Pancreas (tissue), 10 donors: ENCODE data around the gene KCNF1. TPM values are rescaled to one million over a fixed set of nuclear protein-coding genes. Genes with fewer than 3 reads are reported as not detected.

Experiments
- ATAC-seq, 4 donors: fragments of 200-7000 bp; cut with Tn5 transposase; one replicate each; pipeline versions ENCODE4 v1.8.0 to v1.9.1; 2020; ENCODE audit warnings: mild to moderate bottlenecking in 4 of 4, moderate library complexity in 4 of 4
- DNase-seq, 6 donors: peaks; one replicate each; pipeline ENCODE4 v3.0.0-alpha.2; 2020
- FAIRE-seq: peaks from 2 replicates; lab custom pipeline; 2012; peaks lifted over from hg19 to GRCh38; lab: Jason Lieb, UNC
- H3K27ac ChIP-seq, 4 donors: fragments of 200-600 bp; sonication (generic); 1 replicate in 3 of 4; 2 replicates in 1 of 4; pipeline versions ENCODE4 v1.5.0 to v1.8.0; 2020
- H3K27me3 ChIP-seq, 4 donors: fragments of 200-600 bp; one replicate each; pipeline ENCODE4 v1.8.0; 2021
- H3K36me3 ChIP-seq, 3 donors: fragments of 200-600 bp; sonication (generic) in 1 of 3; one replicate each; pipeline versions ENCODE4 v1.5.0 to v1.8.0; 2020 to 2021
- H3K4me1 ChIP-seq, 3 donors: fragments of 200-600 bp; one replicate each; pipeline ENCODE4 v1.8.0; 2021
- H3K4me3 ChIP-seq, 4 donors: fragments of 200-600 bp; sonication (generic) in 2 of 4; one replicate each; pipeline versions ENCODE4 v1.5.0 to v1.8.0; 2020 to 2021
- H3K9me3 ChIP-seq, 4 donors: fragments of 200-600 bp; one replicate each; pipeline ENCODE4 v1.8.0; 2021
- WGBS, 2 donors: extraction: QIAGEN DNeasy Blood & Tissue Kit; methylation state at CpG; one replicate each; pipeline ENCODE4 v1.1.7; 2013; 5-methylcytosine and 5-hydroxymethylcytosine counted together
- intact Hi-C, 3 donors: fragments of 100-400 bp; cut with DNase I; formaldehyde crosslinking; loops; one replicate each; pipeline versions ENCODE4 v1.11.1 to v1.14.2; 2022
- polyA plus RNA-seq, 2 donors: library from polyadenylated mRNA; stranded (reverse); fragments of 200-250 nt; gene quantifications; one replicate each; pipeline ENCODE4 v1.2.3, GENCODE V29; 2013
- total RNA-seq, 6 donors: library from RNA; stranded (reverse); fragmentation: NEBNext Ultra II Directional in 4 of 6; extraction: Animal tissue kit (Norgen Biotek cat#: 25700) in 4 of 6; gene quantifications; one replicate each; pipeline versions ENCODE4 v1.2.1 to v1.2.4, GENCODE V29; 2021 to 2023
- TF ChIP-seq, protein P1 (sequence below), 4 donors: fragments of 200-600 bp; sonication (generic) in 3 of 4; IDR thresholded peaks; one replicate each; pipeline versions ENCODE4 v1.5.0 to v1.8.0; 2021; ENCODE audit warnings: antibody characterized with exemption in 4 of 4
- donor health status: healthy with polysubstance abuse.
- donor health status: DM: no; HTN: no; CAD: no; lungs with moderate emphysema.
- donor health status: DM: no; HTN: no; CAD: no.
- donor health status: control.
- donor health status: control.
- donor health status: Bipolar disorder and iron deficiency.
- donor health status: DM: yes; HTN: yes; CAD: no.
- donor health status: DM: no; HTN: no; CAD: no.
- donor health status: DM: no; HTN: no; CAD: no.
- donor health status: DM: yes; HTN: yes; CAD: no.

The KCNF1 gene
- total and polyA plus RNA-seq, 8 donors: 0.08 to 15.8 (median 0.52) TPM

DNA sequence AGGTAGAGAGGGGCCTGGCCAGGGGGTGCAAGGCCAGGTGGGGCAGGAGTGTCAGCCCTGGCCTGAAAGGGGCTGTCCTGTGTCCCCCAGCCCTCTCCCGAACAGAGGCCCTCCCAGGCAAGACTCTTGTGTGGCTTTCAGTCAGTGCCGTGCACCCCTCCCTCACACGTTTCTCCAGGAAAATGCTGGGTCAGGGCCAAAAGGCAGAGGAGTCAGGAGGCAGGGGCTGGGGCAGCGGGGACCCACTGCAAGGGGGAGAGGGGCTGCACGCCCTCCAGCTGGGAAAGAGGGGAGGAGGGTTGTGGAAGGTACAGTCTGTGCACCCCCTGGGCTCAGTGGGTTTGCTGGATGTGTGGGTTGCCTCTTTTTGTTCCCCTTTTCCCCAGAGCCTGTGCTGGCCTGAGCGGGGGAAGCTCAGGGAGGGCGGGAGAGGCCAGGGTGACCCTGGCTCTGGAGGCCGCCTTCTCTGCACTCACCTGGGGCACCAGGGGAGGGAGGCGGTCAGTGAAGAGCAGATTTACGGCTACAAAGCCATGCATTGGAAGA lies 4.1 kb downstream of the KCNF1 start:
- Histone ChIP-seq H3K4me3 (no peak overlapping the region), H3K36me3 (no peaks in the 10 kb centered on the region), H3K4me1 (no peaks in the 10 kb centered on the region), H3K27ac (no peak overlapping the region), H3K27me3 (peaks cover 0 to 8% (median 0%) of the 10 kb centered on the region in 4 donors), H3K9me3 (no peaks in the 10 kb centered on the region)
- intact Hi-C loops: loop anchor here in 1 of 3 donors (10.0 kb wide), 1 partner anchor 209 kb away; no protein-coding TSS in a partner anchor
- 81% methylated on average over 10 of the region's 10 CpGs for WGBS, 2 donors
- ATAC-seq: no peak
- no peak for DNase-seq
- TF ChIP-seq, protein P1, sequence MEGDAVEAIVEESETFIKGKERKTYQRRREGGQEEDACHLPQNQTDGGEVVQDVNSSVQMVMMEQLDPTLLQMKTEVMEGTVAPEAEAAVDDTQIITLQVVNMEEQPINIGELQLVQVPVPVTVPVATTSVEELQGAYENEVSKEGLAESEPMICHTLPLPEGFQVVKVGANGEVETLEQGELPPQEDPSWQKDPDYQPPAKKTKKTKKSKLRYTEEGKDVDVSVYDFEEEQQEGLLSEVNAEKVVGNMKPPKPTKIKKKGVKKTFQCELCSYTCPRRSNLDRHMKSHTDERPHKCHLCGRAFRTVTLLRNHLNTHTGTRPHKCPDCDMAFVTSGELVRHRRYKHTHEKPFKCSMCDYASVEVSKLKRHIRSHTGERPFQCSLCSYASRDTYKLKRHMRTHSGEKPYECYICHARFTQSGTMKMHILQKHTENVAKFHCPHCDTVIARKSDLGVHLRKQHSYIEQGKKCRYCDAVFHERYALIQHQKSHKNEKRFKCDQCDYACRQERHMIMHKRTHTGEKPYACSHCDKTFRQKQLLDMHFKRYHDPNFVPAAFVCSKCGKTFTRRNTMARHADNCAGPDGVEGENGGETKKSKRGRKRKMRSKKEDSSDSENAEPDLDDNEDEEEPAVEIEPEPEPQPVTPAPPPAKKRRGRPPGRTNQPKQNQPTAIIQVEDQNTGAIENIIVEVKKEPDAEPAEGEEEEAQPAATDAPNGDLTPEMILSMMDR (IDR thresholded peaks at IDR 0.05): no peak
- FAIRE-seq: no peak

DNA sequence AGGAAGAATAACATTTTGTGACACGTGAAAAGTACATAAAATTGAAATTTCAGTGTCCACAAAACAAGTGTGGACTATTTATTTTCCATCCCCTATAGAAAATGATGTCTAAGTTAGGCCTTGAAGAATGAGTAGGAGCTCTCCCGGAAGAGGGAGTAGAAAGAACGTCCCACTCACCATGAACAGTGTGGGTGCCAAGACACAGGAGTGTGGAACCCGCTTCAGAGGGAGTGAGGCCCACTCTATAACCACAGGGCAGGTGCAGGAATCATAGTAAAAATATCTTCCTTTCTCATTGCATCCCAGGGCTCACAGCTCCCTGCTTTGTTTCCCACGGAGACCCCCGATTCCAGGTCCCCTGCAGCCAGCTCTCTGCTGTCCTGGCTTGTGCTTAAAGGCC lies 5.2 kb downstream of the KCNF1 start:
- Histone ChIP-seq H3K27me3 (peaks cover 0 to 8% (median 0%) of the 10 kb centered on the region in 4 donors), H3K36me3 (no peaks in the 10 kb centered on the region), H3K4me3 (no peak overlapping the region), H3K9me3 (no peaks in the 10 kb centered on the region), H3K4me1 (no peaks in the 10 kb centered on the region), H3K27ac (no peak overlapping the region)
- intact Hi-C loops: loop anchor here in 1 of 3 donors (10.0 kb wide), 1 partner anchor 208 kb away; no protein-coding TSS in a partner anchor
- FAIRE-seq (no peak), DNase-seq (no peak), ATAC-seq (no peak)
- 92 to 96% methylated on average over 6 of the region's 6 CpGs for WGBS, 2 donors
- TF ChIP-seq, protein P1 (IDR thresholded peaks at IDR 0.05): no peak

DNA sequence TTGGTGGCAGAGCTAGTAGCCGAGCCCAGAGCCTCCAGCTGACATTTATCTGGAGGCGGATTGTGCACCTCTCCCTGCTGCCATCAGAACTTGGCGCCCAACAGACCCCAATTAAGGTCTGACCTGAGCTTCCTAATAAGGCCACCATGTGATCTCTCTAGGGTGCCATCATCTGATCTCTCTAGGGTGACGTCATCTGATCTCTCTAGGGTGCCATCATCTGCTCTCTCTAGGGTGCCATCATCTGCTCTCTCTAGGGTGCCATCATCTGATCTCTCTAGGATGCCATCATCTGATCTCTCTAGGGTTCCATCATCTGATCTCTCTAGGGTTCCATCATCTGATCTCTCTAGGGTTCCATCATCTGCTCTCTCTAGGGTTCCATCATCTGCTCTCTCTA lies 6.2 kb downstream of the KCNF1 start:
- Histone ChIP-seq H3K27ac (no peak overlapping the region), H3K4me1 (no peaks in the 10 kb centered on the region), H3K9me3 (no peaks in the 10 kb centered on the region), H3K4me3 (no peak overlapping the region), H3K27me3 (peaks cover 0 to 3% (median 0%) of the 10 kb centered on the region in 4 donors), H3K36me3 (no peaks in the 10 kb centered on the region)
- TF ChIP-seq, protein P1 (IDR thresholded peaks at IDR 0.05): no peak
- DNase-seq (no peak), FAIRE-seq (no peak), ATAC-seq (no peak)
- intact Hi-C loops: loop anchor here in 1 of 3 donors (10.0 kb wide), 1 partner anchor 207 kb away; no protein-coding TSS in a partner anchor
- WGBS, 2 donors: 93 to 98% methylated on average over 4 of the region's 4 CpGs

DNA sequence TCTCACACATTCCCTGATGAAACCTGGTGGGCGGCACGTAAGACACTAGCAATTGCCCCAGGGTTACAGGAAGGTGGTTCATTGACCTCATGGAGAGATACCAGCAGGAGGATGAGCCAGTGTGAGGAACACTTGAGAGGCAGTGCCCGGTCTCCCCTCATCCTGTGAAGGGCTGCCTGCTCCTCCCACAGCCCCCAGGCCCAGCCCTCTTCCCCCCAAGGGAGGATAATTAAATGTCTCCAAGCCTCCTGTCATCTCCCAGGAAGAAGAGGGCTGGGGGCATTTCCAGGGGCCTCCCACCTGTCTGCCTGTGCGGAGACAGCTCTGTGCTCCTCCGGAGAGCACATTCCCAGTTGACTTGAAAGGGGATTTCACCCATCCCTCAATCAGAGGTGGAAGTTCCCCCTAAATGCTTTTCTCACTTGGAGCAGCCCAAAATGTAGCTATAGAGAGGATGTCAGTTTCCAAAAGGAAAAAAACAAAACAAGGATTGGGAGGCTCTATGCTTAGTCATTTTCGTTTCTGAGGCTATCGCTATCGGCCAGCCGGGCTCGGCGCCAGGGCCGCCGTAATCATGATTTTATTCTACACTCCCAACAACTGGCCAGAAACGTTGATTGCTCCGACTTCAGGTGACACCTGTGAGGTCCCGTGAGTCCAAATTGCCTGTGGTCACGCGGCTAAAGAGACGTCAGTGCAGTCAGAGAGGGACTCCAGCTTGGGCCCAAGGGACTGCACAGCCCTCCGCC lies 7.1 kb downstream of the KCNF1 start:
- Histone ChIP-seq H3K9me3 (no peaks in the 10 kb centered on the region), H3K27me3 (no peaks in the 10 kb centered on the region), H3K4me3 (no peak overlapping the region), H3K4me1 (no peaks in the 10 kb centered on the region), H3K27ac (no peak overlapping the region), H3K36me3 (no peaks in the 10 kb centered on the region)
- DNase-seq (peak in 5 of 6 donors; percentile 34 to 82 (median 55)), ATAC-seq (peak; percentile 65 to 83 (median 77)), FAIRE-seq (no peak)
- TF ChIP-seq, protein P1 (IDR thresholded peaks at IDR 0.05): no peak
- intact Hi-C loops: loop anchor here in 1 of 3 donors (10.0 kb wide), 1 partner anchor 206 kb away; no protein-coding TSS in a partner anchor
- WGBS, 2 donors: 42 to 45% methylated on average over 20 of the region's 20 CpGs
